ENCODE measurements around the gene HIP1.

Gene HIP1

GRCh38 chr7:75662579-75663301 lies 76.0 kb downstream of the HIP1 start:
- no peak overlapping the region for H3K27ac ChIP-seq (ENCODE audit: low read length)
- no peaks in the 10 kb centered on the region for H3K4me1 ChIP-seq (ENCODE audit: control insufficient read depth, insufficient read depth, low read length)
- H3K36me3 ChIP-seq (ENCODE audit: control insufficient read depth in 2 of 2, insufficient read depth in 2 of 2, low read length in 2 of 2): no peaks in the 10 kb centered on the region
- H3K4me3 ChIP-seq (ENCODE audit: low read length in 2 of 2): no peak overlapping the region
- H3K27me3 ChIP-seq (ENCODE audit: control insufficient read depth in 1 of 2, insufficient read depth in 2 of 2, low read length in 2 of 2): no peaks in the 10 kb centered on the region
- H3K9ac ChIP-seq (ENCODE audit: low read length in 2 of 2): no peak overlapping the region
- H3K9me3 ChIP-seq (ENCODE audit: control insufficient read depth in 2 of 2, low read length in 2 of 2): no peaks in the 10 kb centered on the region

DNA sequence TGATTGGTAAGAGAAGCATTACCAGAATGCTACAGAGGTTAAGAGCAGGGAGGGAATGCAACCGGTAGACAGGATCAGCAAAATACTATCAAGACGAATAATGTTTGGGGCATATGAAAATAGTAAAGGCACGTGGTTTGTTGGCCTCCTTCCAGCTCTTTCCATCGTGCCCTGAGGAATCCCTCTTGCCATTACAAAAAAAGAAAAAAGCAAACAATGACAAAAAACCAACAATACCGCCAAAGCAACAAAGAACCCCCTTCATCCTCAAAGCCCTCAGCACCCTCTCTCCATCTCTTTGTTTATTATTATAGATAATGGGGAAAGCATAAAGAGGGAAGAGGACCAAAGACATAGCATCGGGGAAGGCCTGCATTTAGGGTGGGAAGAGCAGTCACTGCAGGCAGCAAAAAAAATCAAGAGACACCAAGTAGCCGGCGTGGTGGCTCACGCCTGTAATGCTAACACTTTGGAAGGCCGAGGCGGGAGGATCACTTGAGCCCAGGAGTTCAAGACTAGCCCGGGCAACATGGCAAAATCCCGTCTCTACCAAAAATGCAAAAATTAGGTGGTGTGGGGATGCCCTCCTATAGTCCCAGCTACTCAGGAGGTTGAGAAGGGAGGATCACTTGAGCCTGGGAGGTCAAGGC lies 78.0 kb downstream of the HIP1 start:
- Histone ChIP-seq H3K9ac (ENCODE audit: low read length in 2 of 2) (no peak overlapping the region), H3K4me3 (ENCODE audit: low read length in 2 of 2) (no peak overlapping the region), H3K36me3 (ENCODE audit: control insufficient read depth in 2 of 2, insufficient read depth in 2 of 2, low read length in 2 of 2) (no peaks in the 10 kb centered on the region), H3K27ac (ENCODE audit: low read length) (no peak overlapping the region), H3K4me1 (ENCODE audit: control insufficient read depth, insufficient read depth, low read length) (no peaks in the 10 kb centered on the region), H3K9me3 (ENCODE audit: control insufficient read depth in 2 of 2, low read length in 2 of 2) (no peaks in the 10 kb centered on the region), H3K27me3 (ENCODE audit: control insufficient read depth in 1 of 2, insufficient read depth in 2 of 2, low read length in 2 of 2) (no peaks in the 10 kb centered on the region)

GRCh38 chr7:75658802-75659201 lies 79.9 kb downstream of the HIP1 start:
- no peak overlapping the region for H3K4me3 ChIP-seq (ENCODE audit: low read length in 2 of 2)
- no peaks in the 10 kb centered on the region for H3K9me3 ChIP-seq (ENCODE audit: control insufficient read depth in 2 of 2, low read length in 2 of 2)
- H3K27ac ChIP-seq (ENCODE audit: low read length): no peak overlapping the region
- H3K9ac ChIP-seq (ENCODE audit: low read length in 2 of 2): no peak overlapping the region
- no peaks in the 10 kb centered on the region for H3K36me3 ChIP-seq (ENCODE audit: control insufficient read depth in 2 of 2, insufficient read depth in 2 of 2, low read length in 2 of 2)
- H3K27me3 ChIP-seq (ENCODE audit: control insufficient read depth in 1 of 2, insufficient read depth in 2 of 2, low read length in 2 of 2): no peaks in the 10 kb centered on the region
- H3K4me1 ChIP-seq (ENCODE audit: control insufficient read depth, insufficient read depth, low read length): no peaks in the 10 kb centered on the region

- no peaks in the 10 kb centered on the region for H3K4me1 ChIP-seq (ENCODE audit: control insufficient read depth, insufficient read depth, low read length)
- no peaks in the 10 kb centered on the region for H3K9me3 ChIP-seq (ENCODE audit: control insufficient read depth in 2 of 2, low read length in 2 of 2)
- no peak overlapping the region for H3K27ac ChIP-seq (ENCODE audit: low read length)
- H3K4me3 ChIP-seq (ENCODE audit: low read length in 2 of 2): no peak overlapping the region
- no peak overlapping the region for H3K9ac ChIP-seq (ENCODE audit: low read length in 2 of 2)
- no peaks in the 10 kb centered on the region for H3K36me3 ChIP-seq (ENCODE audit: control insufficient read depth in 2 of 2, insufficient read depth in 2 of 2, low read length in 2 of 2)
- H3K27me3 ChIP-seq (ENCODE audit: control insufficient read depth in 1 of 2, insufficient read depth in 2 of 2, low read length in 2 of 2): no peaks in the 10 kb centered on the region
Observed at GRCh38 chr7:75658369-75658768, 80.4 kb downstream of the HIP1 start.

- no peaks in the 10 kb centered on the region for H3K4me1 ChIP-seq (ENCODE audit: control insufficient read depth, insufficient read depth, low read length)
- no peak overlapping the region for H3K27ac ChIP-seq (ENCODE audit: low read length)
- no peak overlapping the region for H3K4me3 ChIP-seq (ENCODE audit: low read length in 2 of 2)
- no peaks in the 10 kb centered on the region for H3K27me3 ChIP-seq (ENCODE audit: control insufficient read depth in 1 of 2, insufficient read depth in 2 of 2, low read length in 2 of 2)
- no peaks in the 10 kb centered on the region for H3K9me3 ChIP-seq (ENCODE audit: control insufficient read depth in 2 of 2, low read length in 2 of 2)
- H3K9ac ChIP-seq (ENCODE audit: low read length in 2 of 2): no peak overlapping the region
- H3K36me3 ChIP-seq (ENCODE audit: control insufficient read depth in 2 of 2, insufficient read depth in 2 of 2, low read length in 2 of 2): no peaks in the 10 kb centered on the region
Observed at GRCh38 chr7:75657866-75658265, 80.9 kb downstream of the HIP1 start.

DNA sequence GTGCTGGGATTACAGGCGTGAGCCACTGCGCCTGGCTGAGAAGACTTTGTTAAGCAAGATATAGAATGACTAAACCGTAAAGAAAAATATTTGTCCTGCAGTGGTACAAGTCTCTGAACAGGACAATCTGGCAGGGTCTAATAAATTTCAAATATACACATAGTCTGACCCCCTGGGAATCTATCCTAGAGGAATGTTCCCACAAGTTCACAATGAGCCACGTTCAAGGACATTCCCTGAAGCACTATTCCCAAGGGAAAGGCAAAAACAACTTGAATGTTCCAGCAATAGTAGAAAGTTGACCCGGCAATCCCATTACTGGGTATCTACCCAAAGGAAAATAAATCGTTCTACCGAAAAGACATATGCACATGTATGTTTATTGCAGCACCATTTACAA lies 82.0 kb downstream of the HIP1 start:
- H3K4me1 ChIP-seq (ENCODE audit: control insufficient read depth, insufficient read depth, low read length): no peaks in the 10 kb centered on the region

GRCh38 chr7:75655536-75655935 lies 83.2 kb downstream of the HIP1 start:
- no peaks in the 10 kb centered on the region for H3K4me1 ChIP-seq (ENCODE audit: control insufficient read depth, insufficient read depth, low read length)
- no peak overlapping the region for H3K4me3 ChIP-seq (ENCODE audit: low read length in 2 of 2)
- H3K27me3 ChIP-seq (ENCODE audit: control insufficient read depth in 1 of 2, insufficient read depth in 2 of 2, low read length in 2 of 2): no peaks in the 10 kb centered on the region
- H3K9me3 ChIP-seq (ENCODE audit: control insufficient read depth in 2 of 2, low read length in 2 of 2): no peaks in the 10 kb centered on the region
- no peak overlapping the region for H3K27ac ChIP-seq (ENCODE audit: low read length)
- H3K36me3 ChIP-seq (ENCODE audit: control insufficient read depth in 2 of 2, insufficient read depth in 2 of 2, low read length in 2 of 2): no peaks in the 10 kb centered on the region
- H3K9ac ChIP-seq (ENCODE audit: low read length in 2 of 2): no peak overlapping the region

More for the DNA sequence above, 82.0 kb downstream of the HIP1 start:
- Histone ChIP-seq H3K9ac (ENCODE audit: low read length in 2 of 2) (no peak overlapping the region), H3K9me3 (ENCODE audit: control insufficient read depth in 2 of 2, low read length in 2 of 2) (no peaks in the 10 kb centered on the region), H3K36me3 (ENCODE audit: control insufficient read depth in 2 of 2, insufficient read depth in 2 of 2, low read length in 2 of 2) (no peaks in the 10 kb centered on the region), H3K27ac (ENCODE audit: low read length) (no peak overlapping the region), H3K4me3 (ENCODE audit: low read length in 2 of 2) (no peak overlapping the region), H3K27me3 (ENCODE audit: control insufficient read depth in 1 of 2, insufficient read depth in 2 of 2, low read length in 2 of 2) (no peaks in the 10 kb centered on the region)

- Histone ChIP-seq H3K27ac (ENCODE audit: low read length) (no peak overlapping the region), H3K4me3 (ENCODE audit: low read length in 2 of 2) (no peak overlapping the region), H3K27me3 (ENCODE audit: control insufficient read depth in 1 of 2, insufficient read depth in 2 of 2, low read length in 2 of 2) (no peaks in the 10 kb centered on the region), H3K4me1 (ENCODE audit: control insufficient read depth, insufficient read depth, low read length) (peaks cover 2% of the 10 kb centered on the region), H3K9me3 (ENCODE audit: control insufficient read depth in 2 of 2, low read length in 2 of 2) (no peaks in the 10 kb centered on the region), H3K36me3 (ENCODE audit: control insufficient read depth in 2 of 2, insufficient read depth in 2 of 2, low read length in 2 of 2) (no peaks in the 10 kb centered on the region), H3K9ac (ENCODE audit: low read length in 2 of 2) (no peak overlapping the region)
Observed at GRCh38 chr7:75654855-75655254, 83.9 kb downstream of the HIP1 start.

- H3K36me3 ChIP-seq (ENCODE audit: control insufficient read depth in 2 of 2, insufficient read depth in 2 of 2, low read length in 2 of 2): no peaks in the 10 kb centered on the region
- no peak overlapping the region for H3K27ac ChIP-seq (ENCODE audit: low read length)
- no peak overlapping the region for H3K4me3 ChIP-seq (ENCODE audit: low read length in 2 of 2)
- H3K9me3 ChIP-seq (ENCODE audit: control insufficient read depth in 2 of 2, low read length in 2 of 2): no peaks in the 10 kb centered on the region
- peaks cover 2% of the 10 kb centered on the region for H3K4me1 ChIP-seq (ENCODE audit: control insufficient read depth, insufficient read depth, low read length)
- H3K9ac ChIP-seq (ENCODE audit: low read length in 2 of 2): no peak overlapping the region
- H3K27me3 ChIP-seq (ENCODE audit: control insufficient read depth in 1 of 2, insufficient read depth in 2 of 2, low read length in 2 of 2): no peaks in the 10 kb centered on the region
Observed at GRCh38 chr7:75653651-75654050, 85.1 kb downstream of the HIP1 start.

- H3K9me3 ChIP-seq (ENCODE audit: control insufficient read depth in 2 of 2, low read length in 2 of 2): no peaks in the 10 kb centered on the region
- H3K4me1 ChIP-seq (ENCODE audit: control insufficient read depth, insufficient read depth, low read length): peaks cover 2% of the 10 kb centered on the region
- H3K9ac ChIP-seq (ENCODE audit: low read length in 2 of 2): no peak overlapping the region
- no peaks in the 10 kb centered on the region for H3K27me3 ChIP-seq (ENCODE audit: control insufficient read depth in 1 of 2, insufficient read depth in 2 of 2, low read length in 2 of 2)
- no peak overlapping the region for H3K4me3 ChIP-seq (ENCODE audit: low read length in 2 of 2)
- H3K27ac ChIP-seq (ENCODE audit: low read length): no peak overlapping the region
- no peaks in the 10 kb centered on the region for H3K36me3 ChIP-seq (ENCODE audit: control insufficient read depth in 2 of 2, insufficient read depth in 2 of 2, low read length in 2 of 2)
Observed at GRCh38 chr7:75652788-75653187, 86.0 kb downstream of the HIP1 start.

- no peaks in the 10 kb centered on the region for H3K36me3 ChIP-seq (ENCODE audit: control insufficient read depth in 2 of 2, insufficient read depth in 2 of 2, low read length in 2 of 2)
- no peaks in the 10 kb centered on the region for H3K27me3 ChIP-seq (ENCODE audit: control insufficient read depth in 1 of 2, insufficient read depth in 2 of 2, low read length in 2 of 2)
- H3K4me3 ChIP-seq (ENCODE audit: low read length in 2 of 2): no peak overlapping the region
- peaks cover 2% of the 10 kb centered on the region for H3K4me1 ChIP-seq (ENCODE audit: control insufficient read depth, insufficient read depth, low read length)
- no peak overlapping the region for H3K9ac ChIP-seq (ENCODE audit: low read length in 2 of 2)
- H3K9me3 ChIP-seq (ENCODE audit: control insufficient read depth in 2 of 2, low read length in 2 of 2): no peaks in the 10 kb centered on the region
- no peak overlapping the region for H3K27ac ChIP-seq (ENCODE audit: low read length)
Observed at GRCh38 chr7:75650681-75651080, 88.1 kb downstream of the HIP1 start.
